ENCODE results near the gene APLN. TPM values are rescaled to one million over a fixed set of nuclear protein-coding genes. Genes with fewer than 3 reads are reported as not detected.

APLN gene
- total and polyA plus RNA-seq, 9 of the 15 experiments (the other 6 are each of a cell fraction or from before 2014, with no cell fraction given), result 0.04 to 0.06 TPM; not detected in 7

DNA sequence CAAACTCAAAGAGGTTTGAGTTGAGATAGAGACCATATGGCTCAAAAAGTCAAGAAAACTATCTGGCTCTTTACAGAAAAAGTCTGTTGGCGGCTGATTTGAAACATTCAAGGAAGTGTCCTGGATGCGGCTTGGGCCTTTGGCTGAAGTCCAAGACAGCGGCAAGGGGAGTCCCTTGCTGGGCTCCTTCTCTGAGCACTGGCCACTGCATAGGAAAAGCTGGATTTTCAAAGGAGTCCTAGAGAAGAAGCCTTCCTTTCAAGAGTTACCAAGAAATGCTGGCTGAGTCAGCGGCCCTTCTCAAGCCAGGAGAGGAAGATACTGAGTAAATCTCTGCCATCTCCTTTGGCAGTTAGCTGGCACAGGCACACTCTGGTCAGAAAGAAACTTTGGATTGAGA is 12.1 kb downstream of the APLN start (continued):
- TF ChIP-seq, protein P1, sequence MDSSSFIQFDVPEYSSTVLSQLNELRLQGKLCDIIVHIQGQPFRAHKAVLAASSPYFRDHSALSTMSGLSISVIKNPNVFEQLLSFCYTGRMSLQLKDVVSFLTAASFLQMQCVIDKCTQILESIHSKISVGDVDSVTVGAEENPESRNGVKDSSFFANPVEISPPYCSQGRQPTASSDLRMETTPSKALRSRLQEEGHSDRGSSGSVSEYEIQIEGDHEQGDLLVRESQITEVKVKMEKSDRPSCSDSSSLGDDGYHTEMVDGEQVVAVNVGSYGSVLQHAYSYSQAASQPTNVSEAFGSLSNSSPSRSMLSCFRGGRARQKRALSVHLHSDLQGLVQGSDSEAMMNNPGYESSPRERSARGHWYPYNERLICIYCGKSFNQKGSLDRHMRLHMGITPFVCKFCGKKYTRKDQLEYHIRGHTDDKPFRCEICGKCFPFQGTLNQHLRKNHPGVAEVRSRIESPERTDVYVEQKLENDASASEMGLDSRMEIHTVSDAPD (CRISPR knock-in tag; IDR thresholded peaks at IDR 0.05), result no peak
- TF ChIP-seq CBFA2T3 (IDR thresholded peaks at IDR 0.05) (peak; percentile 61), TAL1 (IDR thresholded peaks at IDR 0.05) (peak; percentile 63; the same call in 1 of the 2 replicates), RFX7 (CRISPR knock-in tag; IDR thresholded peaks at IDR 0.05) (no peak), TCF3 (CRISPR knock-in tag; IDR thresholded peaks at IDR 0.05) (peak; percentile 60)
- TF ChIP-seq, protein P2, sequence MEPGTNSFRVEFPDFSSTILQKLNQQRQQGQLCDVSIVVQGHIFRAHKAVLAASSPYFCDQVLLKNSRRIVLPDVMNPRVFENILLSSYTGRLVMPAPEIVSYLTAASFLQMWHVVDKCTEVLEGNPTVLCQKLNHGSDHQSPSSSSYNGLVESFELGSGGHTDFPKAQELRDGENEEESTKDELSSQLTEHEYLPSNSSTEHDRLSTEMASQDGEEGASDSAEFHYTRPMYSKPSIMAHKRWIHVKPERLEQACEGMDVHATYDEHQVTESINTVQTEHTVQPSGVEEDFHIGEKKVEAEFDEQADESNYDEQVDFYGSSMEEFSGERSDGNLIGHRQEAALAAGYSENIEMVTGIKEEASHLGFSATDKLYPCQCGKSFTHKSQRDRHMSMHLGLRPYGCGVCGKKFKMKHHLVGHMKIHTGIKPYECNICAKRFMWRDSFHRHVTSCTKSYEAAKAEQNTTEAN (CRISPR knock-in tag; IDR thresholded peaks at IDR 0.05), result no peak
- TF ChIP-seq, protein P3, sequence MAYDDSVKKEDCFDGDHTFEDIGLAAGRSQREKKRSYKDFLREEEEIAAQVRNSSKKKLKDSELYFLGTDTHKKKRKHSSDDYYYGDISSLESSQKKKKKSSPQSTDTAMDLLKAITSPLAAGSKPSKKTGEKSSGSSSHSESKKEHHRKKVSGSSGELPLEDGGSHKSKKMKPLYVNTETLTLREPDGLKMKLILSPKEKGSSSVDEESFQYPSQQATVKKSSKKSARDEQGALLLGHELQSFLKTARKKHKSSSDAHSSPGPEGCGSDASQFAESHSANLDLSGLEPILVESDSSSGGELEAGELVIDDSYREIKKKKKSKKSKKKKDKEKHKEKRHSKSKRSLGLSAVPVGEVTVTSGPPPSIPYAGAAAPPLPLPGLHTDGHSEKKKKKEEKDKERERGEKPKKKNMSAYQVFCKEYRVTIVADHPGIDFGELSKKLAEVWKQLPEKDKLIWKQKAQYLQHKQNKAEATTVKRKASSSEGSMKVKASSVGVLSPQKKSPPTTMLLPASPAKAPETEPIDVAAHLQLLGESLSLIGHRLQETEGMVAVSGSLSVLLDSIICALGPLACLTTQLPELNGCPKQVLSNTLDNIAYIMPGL (CRISPR knock-in tag; IDR thresholded peaks at IDR 0.05), result no peak

DNA sequence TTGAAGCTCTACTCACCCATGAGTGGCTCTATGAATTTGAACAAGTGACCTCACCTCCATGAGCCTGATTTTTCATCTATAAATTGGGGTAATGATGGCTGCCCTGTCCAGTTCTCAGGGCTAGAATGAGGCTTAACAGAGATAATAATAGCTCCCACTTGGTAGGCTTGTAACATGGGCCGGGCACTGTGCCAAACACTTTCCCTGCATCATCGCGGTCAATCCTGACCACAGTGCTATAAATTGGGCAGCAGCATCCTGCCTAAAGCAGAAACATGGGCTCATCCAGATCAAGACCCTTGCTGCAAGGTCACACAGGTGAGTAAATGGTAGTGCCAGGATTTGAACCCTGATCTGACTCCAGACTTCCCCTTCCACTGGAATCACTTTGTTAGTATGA is 12.8 kb downstream of the APLN start:
- peaks cover 4 to 10% of the 10 kb centered on the region in 2 experiments; a peak in 3 of 5 replicates for H3K4me1 ChIP-seq (replicated peaks in 1 of 2; ENCODE audit: control insufficient read depth in 2 of 2, insufficient read depth in 2 of 2, low read length in 2 of 2)
- no peaks in the 10 kb centered on the region for H3K79me2 ChIP-seq (ENCODE audit: control insufficient read depth, insufficient read depth, low read length)
- no peak overlapping the region for H2AFZ ChIP-seq (ENCODE audit: low read depth, low read length)
- 4% methylated on average over 3 of the region's 3 CpGs for WGBS (ENCODE audit: insufficient coverage, low coverage, missing lambda C conversion rate)
- no TSS peak for BruUV-seq (replicated peaks)
- ChIA-PET CTCF (ENCODE audit: low intra/inter-chr PET ratio) (no interaction called here), POLR2A (no interaction called here)
- no peak overlapping the region for H3K4me2 ChIP-seq (ENCODE audit: insufficient read depth, low read length)
- intact Hi-C loops (cut with micrococcal nuclease) (no loop called here), in situ Hi-C loops (cut with MboI) (no loop called here)
- H3K9me3 ChIP-seq (replicated peaks; ENCODE audit: control insufficient read depth, insufficient read depth, low read depth, low read length), result no peaks in the 10 kb centered on the region
- TF ChIP-seq NFIC (IDR thresholded peaks at IDR 0.05), result peak; percentile 75
- 0 out of 2 replicates have a peak, but pooled peaks have one; percentile 16 for TF ChIP-seq ESRRA (IDR thresholded peaks at IDR 0.05; ENCODE audit: borderline replicate concordance, low read depth)
- TF ChIP-seq TAF9B (IDR thresholded peaks at IDR 0.05; ENCODE audit: partially characterized antibody), result no peak
- H4K20me1 ChIP-seq (replicated peaks; ENCODE audit: control insufficient read depth, insufficient read depth, low read length), result no peaks in the 10 kb centered on the region
- H3K36me3 ChIP-seq (ENCODE audit: control insufficient read depth, insufficient read depth, low read length), result no peaks in the 10 kb centered on the region
- no peak overlapping the region for H3K9ac ChIP-seq (ENCODE audit: insufficient read depth in 1 of 2, low read depth in 2 of 2, low read length in 2 of 2)
- FAIRE-seq, result no peak
- H3K27ac ChIP-seq (ENCODE audit: extremely low read depth, low read depth, low read length), result no peak overlapping the region
- no peak for ATAC-seq
- H3K27me3 ChIP-seq (ENCODE audit: control insufficient read depth in 2 of 2, insufficient read depth in 2 of 2, low read length in 2 of 2), result peaks cover 0 to 19% of the 10 kb centered on the region in 2 experiments; a peak in 2 of 5 replicates
- peak in 1 of 4 experiments; percentile 26 for DNase-seq (ENCODE audit: extremely low read depth in 1 of 4, low spot score in 3 of 4)
- H3K9me1 ChIP-seq (ENCODE audit: control insufficient read depth, insufficient read depth, low read length), result no peaks in the 10 kb centered on the region
- H3K4me3 ChIP-seq, result no peak overlapping the region
